ENCODE data around the gene DHTKD1. TPM values are rescaled to one million over a fixed set of nuclear protein-coding genes. Genes with fewer than 3 reads are reported as not detected.
A peak's percentile ranks its signal among the peaks of the same experiment; 100 is the strongest.

DHTKD1 gene
- total RNA-seq, 1 donor, result 29.3 TPM

- peaks cover 3% of the 10 kb centered on the region for H4K20me1 ChIP-seq (ENCODE audit: insufficient read depth, low read length)
- H3K36me3 ChIP-seq (ENCODE audit: insufficient read depth, low read length), result no peaks in the 10 kb centered on the region
- H3K9me3 ChIP-seq (ENCODE audit: low read depth, low read length), result no peaks in the 10 kb centered on the region
- TF ChIP-seq CTCF (IDR thresholded peaks at IDR 0.05; ENCODE audit: extremely low read depth, low read depth, low read length), result no peak
- H3K27ac ChIP-seq (ENCODE audit: low read depth, low read length), result no peak overlapping the region
- no peak overlapping the region for H3K4me3 ChIP-seq (ENCODE audit: insufficient read depth, low read length)
- no peak for DNase-seq (ENCODE audit: insufficient read length, low spot score, missing footprints)
- H3K79me2 ChIP-seq (ENCODE audit: insufficient read depth, low read length), result peaks cover 22% of the 10 kb centered on the region
- no peak overlapping the region for H2AFZ ChIP-seq (ENCODE audit: low read length)
- H3K4me1 ChIP-seq (ENCODE audit: insufficient read depth, low read length), result peaks cover 11% of the 10 kb centered on the region
- H3K27me3 ChIP-seq (ENCODE audit: insufficient read depth, low read length), result no peaks in the 10 kb centered on the region
- H3K4me2 ChIP-seq (ENCODE audit: insufficient read depth, low read length), result no peak overlapping the region
These were observed 4.8 kb downstream of the DHTKD1 start for GRCh38 chr10:12073526-12073925.

- peaks cover 3% of the 10 kb centered on the region for H3K79me2 ChIP-seq (ENCODE audit: insufficient read depth, low read length)
- no peaks in the 10 kb centered on the region for H3K9me3 ChIP-seq (ENCODE audit: low read depth, low read length)
- no peak for DNase-seq (ENCODE audit: insufficient read length, low spot score, missing footprints)
- H3K27ac ChIP-seq (ENCODE audit: low read depth, low read length), result no peak overlapping the region
- H3K4me2 ChIP-seq (ENCODE audit: insufficient read depth, low read length), result no peak overlapping the region
- H2AFZ ChIP-seq (ENCODE audit: low read length), result no peak overlapping the region
- H3K27me3 ChIP-seq (ENCODE audit: insufficient read depth, low read length), result no peaks in the 10 kb centered on the region
- H3K4me3 ChIP-seq (ENCODE audit: insufficient read depth, low read length), result no peak overlapping the region
- H4K20me1 ChIP-seq (ENCODE audit: insufficient read depth, low read length), result no peaks in the 10 kb centered on the region
- no peak for TF ChIP-seq CTCF (IDR thresholded peaks at IDR 0.05; ENCODE audit: extremely low read depth, low read depth, low read length)
- H3K4me1 ChIP-seq (ENCODE audit: insufficient read depth, low read length), result peaks cover 6% of the 10 kb centered on the region
- no peaks in the 10 kb centered on the region for H3K36me3 ChIP-seq (ENCODE audit: insufficient read depth, low read length)
These were observed 8.9 kb downstream of the DHTKD1 start for GRCh38 chr10:12077580-12078180.

- no peaks in the 10 kb centered on the region for H3K9me3 ChIP-seq (ENCODE audit: low read depth, low read length)
- peaks cover 5% of the 10 kb centered on the region for H3K36me3 ChIP-seq (ENCODE audit: insufficient read depth, low read length)
- H3K27me3 ChIP-seq (ENCODE audit: insufficient read depth, low read length), result no peaks in the 10 kb centered on the region
- H2AFZ ChIP-seq (ENCODE audit: low read length), result no peak overlapping the region
- H3K27ac ChIP-seq (ENCODE audit: low read depth, low read length), result no peak overlapping the region
- no peaks in the 10 kb centered on the region for H4K20me1 ChIP-seq (ENCODE audit: insufficient read depth, low read length)
- peaks cover 6% of the 10 kb centered on the region for H3K4me1 ChIP-seq (ENCODE audit: insufficient read depth, low read length)
- DNase-seq (ENCODE audit: insufficient read length, low spot score, missing footprints), result no peak
- H3K4me3 ChIP-seq (ENCODE audit: insufficient read depth, low read length), result no peak overlapping the region
- no peak overlapping the region for H3K4me2 ChIP-seq (ENCODE audit: insufficient read depth, low read length)
- no peaks in the 10 kb centered on the region for H3K79me2 ChIP-seq (ENCODE audit: insufficient read depth, low read length)
- no peak for TF ChIP-seq CTCF (IDR thresholded peaks at IDR 0.05; ENCODE audit: extremely low read depth, low read depth, low read length)
These were observed 12.7 kb downstream of the DHTKD1 start for GRCh38 chr10:12081470-12081869.

- Histone ChIP-seq H3K79me2 (ENCODE audit: insufficient read depth, low read length) (no peaks in the 10 kb centered on the region), H3K27ac (ENCODE audit: low read depth, low read length) (peak overlapping the region; percentile 32), H3K4me1 (ENCODE audit: insufficient read depth, low read length) (peaks cover 6% of the 10 kb centered on the region), H3K9me3 (ENCODE audit: low read depth, low read length) (no peaks in the 10 kb centered on the region), H3K27me3 (ENCODE audit: insufficient read depth, low read length) (no peaks in the 10 kb centered on the region), H3K4me2 (ENCODE audit: insufficient read depth, low read length) (no peak overlapping the region), H4K20me1 (ENCODE audit: insufficient read depth, low read length) (no peaks in the 10 kb centered on the region), H3K4me3 (ENCODE audit: insufficient read depth, low read length) (no peak overlapping the region), H3K36me3 (ENCODE audit: insufficient read depth, low read length) (peaks cover 7% of the 10 kb centered on the region), H2AFZ (ENCODE audit: low read length) (no peak overlapping the region)
- peak; percentile 94 for DNase-seq (ENCODE audit: insufficient read length, low spot score, missing footprints)
- no peak for TF ChIP-seq CTCF (IDR thresholded peaks at IDR 0.05; ENCODE audit: extremely low read depth, low read depth, low read length)
These were observed 13.3 kb downstream of the DHTKD1 start for GRCh38 chr10:12081879-12082557.

All from osteoblast (primary cell).